HG02852 (cell line): ENCODE measurements around the gene GNA12.

Source experiments
- ATAC-seq: cut with Tn5 transposase; IDR thresholded peaks from one replicate; pipeline ENCODE4 v1.9.1; 2021; ENCODE audit warnings: mild to moderate bottlenecking, moderate library complexity; ENCODE audit not compliant: unreplicated experiment

Gene GNA12

GRCh38 chr7:2840458-2840857, 3.6 kb downstream of the GNA12 start:
- no peak for ATAC-seq

- peak; percentile 58 for ATAC-seq
These were observed 5.1 kb downstream of the GNA12 start for GRCh38 chr7:2838873-2839578.

GRCh38 chr7:2838451-2838850, 5.7 kb downstream of the GNA12 start:
- ATAC-seq = no peak

- no peak for ATAC-seq
These were observed 6.6 kb downstream of the GNA12 start for GRCh38 chr7:2837496-2837895.

GRCh38 chr7:2834748-2835441, 9.2 kb downstream of the GNA12 start:
- ATAC-seq = no peak

GRCh38 chr7:2833083-2833910, 10.8 kb downstream of the GNA12 start:
- no peak for ATAC-seq

GRCh38 chr7:2832461-2832860, 11.6 kb downstream of the GNA12 start:
- ATAC-seq = no peak

GRCh38 chr7:2830609-2831376, 13.3 kb downstream of the GNA12 start:
- no peak for ATAC-seq

- no peak for ATAC-seq
These were observed 15.1 kb downstream of the GNA12 start for GRCh38 chr7:2829040-2829439.

GRCh38 chr7:2826771-2827170, 17.3 kb downstream of the GNA12 start:
- ATAC-seq = no peak

GRCh38 chr7:2825559-2826227, 18.4 kb downstream of the GNA12 start:
- no peak for ATAC-seq

GRCh38 chr7:2824678-2825461, 19.2 kb downstream of the GNA12 start:
- peak; percentile 54 for ATAC-seq

- no peak for ATAC-seq
These were observed 20.0 kb downstream of the GNA12 start for GRCh38 chr7:2824026-2824677.

- ATAC-seq = no peak
These were observed 21.0 kb downstream of the GNA12 start for GRCh38 chr7:2823130-2823529.

- ATAC-seq = peak; percentile 56
These were observed 22.1 kb downstream of the GNA12 start for GRCh38 chr7:2821842-2822507.

- no peak for ATAC-seq
These were observed 22.8 kb downstream of the GNA12 start for GRCh38 chr7:2821161-2821841.

GRCh38 chr7:2820508-2820934, 23.6 kb downstream of the GNA12 start:
- ATAC-seq = no peak

GRCh38 chr7:2819954-2820397, 24.1 kb downstream of the GNA12 start:
- ATAC-seq = no peak
